Renal cortical epithelial cell (primary cell): ENCODE data around the gene IL36G. TPM values are rescaled to one million over a fixed set of nuclear protein-coding genes. Genes with fewer than 3 reads are reported as not detected.
"Not testable (repeated sequence)": the region's sequence is repeated elsewhere in the genome, so short reads cannot be mapped to it uniquely, and the experiment has no call there.

Experiments used
- DNase-seq: peaks from one replicate; pipeline ENCODE4 v3.0.0-alpha.2; 2011; ENCODE audit warnings: low read depth
- total RNA-seq: library from RNA; depleted of rRNA; stranded (reverse); fragments of >200 nt; gene quantifications from 2 replicates; pipeline ENCODE4 v1.2.3, GENCODE V29; 2014

IL36G gene
- total RNA-seq: not detected in 2 replicates

- no peak for DNase-seq
Measured at GRCh38 chr2:112977559-112978056, at the start of gene IL36G. Gene IL36G, plus strand, starts transcription at chr2:112978006. Its CDS starts 633 bp downstream, at chr2:112978639.

- no peak for DNase-seq
Measured at GRCh38 chr2:112933261-112933660, 44.5 kb upstream of the IL36G start.

- DNase-seq: not testable (repeated sequence)
Measured at GRCh38 chr2:112934117-112934516, 43.7 kb upstream of the IL36G start.

- no peak for DNase-seq
Measured at GRCh38 chr2:112936927-112937232, 40.9 kb upstream of the IL36G start.

GRCh38 chr2:112938904-112939303 lies 38.9 kb upstream of the IL36G start:
- peak; percentile 92 for DNase-seq

- no peak for DNase-seq
Measured at GRCh38 chr2:112939425-112939824, 38.4 kb upstream of the IL36G start.

- no peak for DNase-seq
Measured at GRCh38 chr2:112940859-112941625, 36.8 kb upstream of the IL36G start.

- DNase-seq: peak; percentile 70
Measured at GRCh38 chr2:112941753-112942653, 35.8 kb upstream of the IL36G start.

GRCh38 chr2:112942654-112943002 lies 35.2 kb upstream of the IL36G start:
- DNase-seq: peak; percentile 24

GRCh38 chr2:112944971-112945370 lies 32.8 kb upstream of the IL36G start:
- no peak for DNase-seq

GRCh38 chr2:112946086-112946485 lies 31.7 kb upstream of the IL36G start:
- DNase-seq: no peak

- DNase-seq: no peak
Measured at GRCh38 chr2:112947374-112947773, 30.4 kb upstream of the IL36G start.

GRCh38 chr2:112949456-112949855 lies 28.4 kb upstream of the IL36G start:
- DNase-seq: no peak

GRCh38 chr2:112954364-112954763 lies 23.4 kb upstream of the IL36G start:
- no peak for DNase-seq

GRCh38 chr2:112957511-112957910 lies 20.3 kb upstream of the IL36G start:
- peak; percentile 38 for DNase-seq

- DNase-seq: peak; percentile 54
Measured at GRCh38 chr2:112958428-112959108, 19.2 kb upstream of the IL36G start.

GRCh38 chr2:112959109-112959812 lies 18.5 kb upstream of the IL36G start:
- no peak for DNase-seq

GRCh38 chr2:112960230-112960825 lies 17.5 kb upstream of the IL36G start:
- DNase-seq: no peak

GRCh38 chr2:112962308-112963175 lies 15.3 kb upstream of the IL36G start:
- peak; percentile 42 for DNase-seq

- no peak for DNase-seq
Measured at GRCh38 chr2:112967023-112967422, 10.8 kb upstream of the IL36G start.
